K562 (cell line): ENCODE data around the gene AIMP2. TPM values are rescaled to one million over a fixed set of nuclear protein-coding genes. Genes with fewer than 3 reads are reported as not detected.

Experiments
- ARID3A ChIP-seq: IDR thresholded peaks from 2 replicates; pipeline ENCODE4 v1.6.1; 2012; ENCODE audit warnings: low read depth, low read length, improper control_type of control experiment, borderline replicate concordance
- ATF3 ChIP-seq, 2 experiments: fragments of 450-650 bp in 1 of 2; sonication (generic) in 1 of 2; formaldehyde crosslinking in 1 of 2; IDR thresholded peaks in 1 of 2; conservative IDR thresholded peaks in 1 of 2; 2 replicates each; pipeline versions ENCODE4 v1.6.1 to v1.8.1; 2016 to 2023; ENCODE audit warnings: mild to moderate bottlenecking in 2 of 2, moderate library complexity in 2 of 2, inconsistent platforms in 1 of 2, missing genetic modification reagents in 1 of 2
- ATF4 ChIP-seq: fragments of 450-650 bp; formaldehyde crosslinking; IDR thresholded peaks from 2 replicates; pipeline ENCODE4 v1.4.0; 2022; ENCODE audit warnings: mild to moderate bottlenecking, moderate library complexity
- E2F5 ChIP-seq: sonication (generic); formaldehyde crosslinking; IDR thresholded peaks from 2 replicates; pipeline ENCODE4 v1.8.0; 2022; ENCODE audit warnings: mild to moderate bottlenecking, missing genetic modification reagents
- FOSL1 ChIP-seq: fragments of 200-800 bp; sonication (Bioruptor generic); conservative IDR thresholded peaks from 2 replicates; pipeline ENCODE4 v1.6.1; 2016; ENCODE audit warnings: missing genetic modification characterization, missing compliant biosample characterization
- HCFC1 ChIP-seq: IDR thresholded peaks from 2 replicates; pipeline ENCODE4 v1.6.1; 2012; ENCODE audit warnings: low read depth, low read length, improper control_type of control experiment
- HLTF ChIP-seq: fragments of 450-650 bp; IDR thresholded peaks from 2 replicates; pipeline ENCODE4 v1.6.1; 2016
- MAFF ChIP-seq: IDR thresholded peaks from 2 replicates; pipeline ENCODE4 v1.6.1; 2012; ENCODE audit warnings: low read length, improper control_type of control experiment
- MYBL2 ChIP-seq, 2 experiments: fragments of 450-650 bp in 1 of 2; sonication (generic) in 1 of 2; formaldehyde crosslinking in 1 of 2; IDR thresholded peaks; 2 replicates each; pipeline versions ENCODE4 v1.6.1 to v1.8.1; 2017 to 2022; ENCODE audit warnings: borderline replicate concordance in 1 of 2, inconsistent platforms in 1 of 2, low read depth in 1 of 2, mild to moderate bottlenecking in 1 of 2, missing genetic modification reagents in 1 of 2, moderate library complexity in 1 of 2
- NFE2L1 ChIP-seq: fragments of 450-650 bp; IDR thresholded peaks from 2 replicates; pipeline ENCODE4 v1.6.1; 2016; ENCODE audit warnings: missing genetic modification characterization, low read depth, mild to moderate bottlenecking, missing compliant biosample characterization, moderate library complexity, borderline replicate concordance
- PRDM10 ChIP-seq: fragments of 450-650 bp; IDR thresholded peaks from 2 replicates; pipeline ENCODE4 v1.6.1; 2018; ENCODE audit not compliant: partially characterized antibody
- SAFB2 ChIP-seq: fragments of 200-400 bp; formaldehyde crosslinking; IDR thresholded peaks from 2 replicates; pipeline ENCODE4 v1.6.1; 2018; ENCODE audit warnings: borderline replicate concordance, low read length, low read depth, moderate library complexity; ENCODE audit not compliant: severe bottlenecking
- TCFL5 ChIP-seq: fragments of 250-450 bp; sonication (Bioruptor Pico); conservative IDR thresholded peaks from 2 replicates; pipeline ENCODE4 v1.6.1; 2021; ENCODE audit warnings: mild to moderate bottlenecking, moderate library complexity, matching md5 sums
- ZFP36 ChIP-seq: fragments of 150-350 bp; IDR thresholded peaks from 2 replicates; pipeline ENCODE4 v1.6.1; 2018; ENCODE audit warnings: low read length, low read depth; ENCODE audit not compliant: partially characterized antibody
- ZNF134 ChIP-seq: fragments of 250-450 bp; sonication (Bioruptor Pico); conservative IDR thresholded peaks from 2 replicates; pipeline ENCODE4 v1.4.0; 2020
- ZNF695 ChIP-seq: fragments of 450-650 bp; formaldehyde crosslinking; IDR thresholded peaks from 2 replicates; pipeline ENCODE4 v1.4.0; 2020; ENCODE audit warnings: mild to moderate bottlenecking, moderate library complexity
- ZNF707 ChIP-seq: fragments of 250-450 bp; sonication (Bioruptor Pico); conservative IDR thresholded peaks from 2 replicates; pipeline ENCODE4 v1.8.0; 2022; ENCODE audit warnings: inconsistent platforms, mild to moderate bottlenecking, moderate library complexity
- polyA plus RNA-seq, 8 experiments: library from polyadenylated mRNA; depleted of rRNA in 4 of 8; stranded (reverse) in 5 of 8; unstranded in 3 of 8; fragments of >200 nt; fragmentation: Nextera tagmentation in 2 of 8; fragmentation: Illumina TruSeq in 1 of 8; extraction: Ambion mirVana in 2 of 8; extraction: Trizol in 1 of 8; gene quantifications; 2 replicates each; pipeline versions ENCODE4 v1.2.1 to v1.2.3, GENCODE V29; 2011 to 2014; ENCODE audit warnings: inconsistent platforms in 1 of 8, missing spikeins in 1 of 8
- total RNA-seq, 7 experiments: library from RNA; depleted of rRNA in 6 of 7; stranded (reverse); fragments of >200 nt in 6 of 7; fragmentation: Illumina TruSeq in 2 of 7; extraction: Trizol in 2 of 7; gene quantifications; 2 replicates each; pipeline versions ENCODE4 v1.2.1 to v1.2.3, GENCODE V29; 2011 to 2021; ENCODE audit warnings: low replicate concordance in 1 of 7

Gene AIMP2
- total and polyA plus RNA-seq, 9 of the 15 experiments (the other 6 are each of a cell fraction or from before 2014, with no cell fraction given), result 47.5 to 84.9 (median 63.5) TPM

GRCh38 chr7:6056616-6057015 is 47.5 kb downstream of the AIMP2 start (continued):
- TF ChIP-seq PRDM10 (no peak), HLTF (no peak), TCFL5 (CRISPR knock-in tag) (no peak), FOSL1 (peak; percentile 55), E2F5 (CRISPR knock-in tag) (no peak), SAFB2 (no peak), ZNF695 (CRISPR knock-in tag) (no peak), ATF4 (no peak), ATF3 (IDR thresholded peaks at IDR 0.05) (peak; percentile 53; the same call in 1 of the 2 replicates), ATF3 (CRISPR knock-in tag; conservative IDR thresholded peaks at IDR 0.05) (no peak), NFE2L1 (tag) (no peak), MAFF (peak; percentile 60), ZNF134 (CRISPR knock-in tag) (no peak), MYBL2 (IDR thresholded peaks at IDR 0.05; ENCODE audit: low read depth) (no peak; the same call in 1 of the 2 replicates), MYBL2 (CRISPR knock-in tag; IDR thresholded peaks at IDR 0.05; ENCODE audit: borderline replicate concordance) (no peak), ZFP36 (no peak), ZNF707 (no peak), HCFC1 (no peak), ARID3A (peak; percentile 82; the same call in 1 of the 2 replicates)
